ENCODE results near the gene CMC2.

- no peak for TF ChIP-seq BCL3 (CRISPR knock-in tag; IDR thresholded peaks at IDR 0.05)
- no peak for TF ChIP-seq EP300 (IDR thresholded peaks at IDR 0.05; ENCODE audit: low read depth in 2 of 2, low read length in 2 of 2)
- no peak for TF ChIP-seq EP300 (CRISPR knock-in tag; IDR thresholded peaks at IDR 0.05; ENCODE audit: borderline replicate concordance)
- no peak for TF ChIP-seq ZNF331 (CRISPR knock-in tag; IDR thresholded peaks at IDR 0.05)
- TF ChIP-seq JUN (CRISPR knock-in tag; IDR thresholded peaks at IDR 0.05), result no peak
- TF ChIP-seq, protein P1, sequence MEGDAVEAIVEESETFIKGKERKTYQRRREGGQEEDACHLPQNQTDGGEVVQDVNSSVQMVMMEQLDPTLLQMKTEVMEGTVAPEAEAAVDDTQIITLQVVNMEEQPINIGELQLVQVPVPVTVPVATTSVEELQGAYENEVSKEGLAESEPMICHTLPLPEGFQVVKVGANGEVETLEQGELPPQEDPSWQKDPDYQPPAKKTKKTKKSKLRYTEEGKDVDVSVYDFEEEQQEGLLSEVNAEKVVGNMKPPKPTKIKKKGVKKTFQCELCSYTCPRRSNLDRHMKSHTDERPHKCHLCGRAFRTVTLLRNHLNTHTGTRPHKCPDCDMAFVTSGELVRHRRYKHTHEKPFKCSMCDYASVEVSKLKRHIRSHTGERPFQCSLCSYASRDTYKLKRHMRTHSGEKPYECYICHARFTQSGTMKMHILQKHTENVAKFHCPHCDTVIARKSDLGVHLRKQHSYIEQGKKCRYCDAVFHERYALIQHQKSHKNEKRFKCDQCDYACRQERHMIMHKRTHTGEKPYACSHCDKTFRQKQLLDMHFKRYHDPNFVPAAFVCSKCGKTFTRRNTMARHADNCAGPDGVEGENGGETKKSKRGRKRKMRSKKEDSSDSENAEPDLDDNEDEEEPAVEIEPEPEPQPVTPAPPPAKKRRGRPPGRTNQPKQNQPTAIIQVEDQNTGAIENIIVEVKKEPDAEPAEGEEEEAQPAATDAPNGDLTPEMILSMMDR (CRISPR knock-in tag; IDR thresholded peaks at IDR 0.05), result no peak
- no peak for TF ChIP-seq KLF11 (CRISPR knock-in tag; IDR thresholded peaks at IDR 0.05)
- TF ChIP-seq FOXM1 (CRISPR knock-in tag; IDR thresholded peaks at IDR 0.05), result no peak
- no peak for TF ChIP-seq SAP130 (CRISPR knock-in tag; IDR thresholded peaks at IDR 0.05; ENCODE audit: low read depth)
- TF ChIP-seq GABPA (IDR thresholded peaks at IDR 0.05; ENCODE audit: low read depth, low read length), result no peak
- TF ChIP-seq GABPA (CRISPR knock-in tag; IDR thresholded peaks at IDR 0.05; ENCODE audit: low read depth), result no peak
Measured at GRCh38 chr16:80966617-80967016, 40.1 kb downstream of the CMC2 start.
